T-helper 1 cell treated with Interleukin-12 subunit alpha and Interleukin-12 subunit beta and Interleukin-4 antibody, amounts not matched to agents 30 ng/mL and 1 ng/mL, for 36 hours (primary cell): ENCODE data around the gene MIA3. TPM values are rescaled to one million over a fixed set of nuclear protein-coding genes. Genes with fewer than 3 reads are reported as not detected.

Experiments used
- intact Hi-C: fragments of 100-400 bp; cut with micrococcal nuclease; formaldehyde crosslinking; loops from one replicate; pipeline ENCODE4 v1.15.1; 2024
- total RNA-seq: library from RNA; stranded (reverse); gene quantifications from 2 replicates; pipeline ENCODE4 v1.2.3, GENCODE V29; 2022

Gene MIA3
- total RNA-seq, 1 donor from 2014 or later = 57.6 TPM

- intact Hi-C loops = loop anchor here (1.0 to 10.0 kb wide), 13 partner anchors 69 to 1911 kb away; partner anchors contain the start of genes DEGS1, FBXO28, NVL and TLR5
Observed at GRCh38 chr1:222713091-222713961, 95.4 kb downstream of the MIA3 start.

DNA sequence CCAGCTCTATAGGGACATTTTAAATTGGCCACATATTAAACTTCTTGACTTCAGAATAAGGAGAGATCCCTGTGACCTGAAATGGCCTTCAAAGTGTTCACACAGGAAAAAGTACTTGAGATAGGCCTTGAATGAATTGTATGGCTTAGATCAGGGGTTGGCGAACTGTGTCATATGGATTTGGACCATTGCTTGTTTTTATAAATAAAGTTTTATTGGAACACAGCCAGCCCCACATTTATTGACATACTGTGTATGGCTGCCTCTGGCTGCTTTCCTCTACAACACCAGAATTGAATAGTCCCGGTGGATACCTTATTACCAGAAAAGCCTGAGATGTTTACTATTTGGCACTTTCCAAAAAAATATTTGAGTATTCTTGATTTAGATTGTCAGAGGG, 98.5 kb downstream of the MIA3 start:
- intact Hi-C loops = loop anchor here (10.0 kb wide), 1 partner anchor 1908 kb away; no protein-coding TSS in a partner anchor

Other genes starting within 250 kb of the MIA3 start
- 0.07 and 0.15 TPM in 2 replicates for gene HHIPL2, start 70.0 kb upstream of the MIA3 start, total RNA-seq
- 10.1 and 12.4 TPM in 2 replicates for gene TAF1A, start 28.2 kb upstream of the MIA3 start, total RNA-seq
- gene AIDA, start 94.4 kb downstream of the MIA3 start, total RNA-seq = 53.6 and 57.2 TPM in 2 replicates
- gene BROX, start 94.5 kb downstream of the MIA3 start, total RNA-seq = 47.6 and 53.0 TPM in 2 replicates
- gene FAM177B, start 119.1 kb downstream of the MIA3 start, total RNA-seq = not detected in 2 replicates
- gene DISP1, start 196.9 kb downstream of the MIA3 start, total RNA-seq = 1.6 and 2.6 TPM in 2 replicates